ENCODE data around the gene TRMT6.

TRMT6 gene

DNA sequence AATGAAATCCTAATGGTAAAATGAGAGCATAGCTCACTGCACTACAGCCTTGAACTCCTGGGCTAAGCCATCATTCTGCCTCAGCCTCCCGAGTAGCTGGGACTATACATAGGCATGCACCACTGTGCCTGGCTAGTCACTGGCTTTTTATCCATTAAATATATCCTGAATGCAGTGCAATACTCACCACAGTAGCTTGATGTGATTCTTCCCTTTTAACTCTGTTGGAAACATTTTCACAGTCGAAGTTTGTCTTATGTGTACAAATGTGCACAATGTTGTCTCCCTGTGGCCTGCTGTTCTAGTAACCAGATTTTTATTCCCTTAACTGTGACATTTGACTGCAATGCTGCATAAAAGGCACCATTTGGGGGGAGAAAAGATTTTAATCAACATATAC, 56.7 kb downstream of the TRMT6 start:
- DNase-seq = no peak

DNA sequence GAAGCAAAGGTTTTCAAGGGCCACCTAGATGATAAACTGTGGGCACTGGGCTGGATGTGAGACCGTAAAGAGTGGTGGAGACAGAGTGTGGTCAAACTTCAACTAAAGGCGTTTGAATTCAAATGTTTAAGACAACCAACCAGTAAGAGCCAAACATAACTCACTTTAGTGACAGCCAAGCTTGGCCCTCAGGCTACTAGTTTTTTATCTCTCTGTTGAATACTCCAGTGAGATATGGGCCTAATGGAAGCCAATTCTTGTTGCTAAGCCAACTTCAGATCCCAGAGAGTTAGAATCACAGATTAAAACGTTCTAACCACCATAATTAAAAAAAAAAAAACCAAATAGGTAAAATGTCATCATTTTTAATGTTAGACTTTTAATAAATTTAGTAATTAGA, 57.3 kb downstream of the TRMT6 start:
- DNase-seq = no peak

DNA sequence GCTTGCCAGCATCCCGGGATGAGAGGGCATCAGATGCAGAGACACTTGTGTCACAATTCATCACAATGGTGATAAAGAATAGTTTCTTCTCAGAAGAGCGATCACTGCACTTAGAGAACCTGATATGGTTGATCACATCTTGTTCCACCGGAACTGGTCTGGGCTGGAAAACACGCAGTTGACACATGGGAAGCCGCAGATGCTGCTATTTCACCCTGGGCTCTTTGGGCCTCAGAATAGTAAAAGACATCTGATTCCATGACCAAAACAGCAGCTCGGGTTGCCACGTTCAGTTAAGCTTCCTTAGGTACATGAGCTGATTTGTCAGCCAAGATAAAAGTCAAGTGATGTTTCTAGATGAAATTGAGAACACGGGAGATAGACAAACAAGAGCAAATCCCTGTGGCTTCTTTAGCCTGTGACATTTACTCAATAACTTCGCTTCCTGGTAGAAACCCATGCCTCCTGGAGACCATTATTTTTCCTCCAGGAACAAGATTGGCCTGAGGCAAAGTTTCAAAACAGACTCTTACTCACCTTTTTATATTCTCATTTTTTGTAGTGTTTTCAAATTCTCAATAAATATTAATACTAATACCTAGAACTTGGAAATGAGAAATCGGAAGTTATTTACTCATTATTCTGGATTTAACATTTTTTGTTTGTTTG, 59.4 kb downstream of the TRMT6 start:
- no peak for DNase-seq

DNA sequence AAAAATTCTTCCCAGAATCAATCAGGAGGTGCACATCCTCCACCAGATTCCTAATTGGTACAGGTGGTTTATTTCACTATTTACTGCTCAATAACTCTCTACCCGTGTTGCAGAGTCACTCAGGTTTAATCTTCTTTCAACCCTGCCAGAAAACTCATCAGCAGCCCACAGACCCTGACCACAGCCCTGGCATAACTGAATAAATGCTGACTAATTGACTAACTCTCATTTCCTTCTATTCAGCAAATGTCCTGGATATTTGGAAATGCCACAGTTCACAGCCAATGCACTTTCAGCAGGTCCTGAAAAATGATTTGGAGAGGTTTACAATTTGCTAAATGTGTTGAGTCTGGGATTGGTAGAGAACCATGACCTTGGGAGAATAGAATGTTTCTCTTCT, 62.3 kb downstream of the TRMT6 start:
- no peak for DNase-seq

DNA sequence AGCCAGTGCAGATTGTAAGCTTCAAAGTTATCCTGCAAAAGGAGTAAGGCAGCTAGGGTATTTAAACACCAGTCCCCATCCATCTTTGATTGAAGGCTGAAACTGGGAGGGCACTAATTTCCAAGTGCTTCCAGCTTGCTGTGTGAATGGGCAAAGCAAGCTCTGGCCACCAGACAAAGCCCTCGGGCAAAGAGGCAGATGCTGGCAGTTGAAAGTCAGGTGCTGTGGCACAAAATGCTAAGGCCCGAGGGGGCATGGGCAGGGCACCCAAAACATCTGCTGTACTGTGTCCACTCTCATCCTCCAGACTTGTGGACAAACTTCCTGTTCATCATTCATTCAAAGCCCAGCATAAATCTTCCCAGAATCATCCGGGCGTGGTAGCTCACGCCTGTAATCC, 62.9 kb downstream of the TRMT6 start:
- DNase-seq = no peak
